Kidney capillary endothelial cell (primary cell): ENCODE data around the gene TMIE.

Experiments used
- DNase-seq: peaks from one replicate; pipeline ENCODE4 v3.0.0-alpha.2; 2018; ENCODE audit warnings: low spot score

TMIE gene

GRCh38 chr3:46708401-46709156, 7.4 kb downstream of the TMIE start:
- DNase-seq, result no peak

GRCh38 chr3:46709157-46709654, 8.0 kb downstream of the TMIE start:
- DNase-seq, result no peak

- no peak for DNase-seq
These were observed 8.5 kb downstream of the TMIE start for GRCh38 chr3:46709721-46710120.

- no peak for DNase-seq
These were observed 9.0 kb downstream of the TMIE start for GRCh38 chr3:46710229-46710628.

- DNase-seq, result no peak
These were observed 9.6 kb downstream of the TMIE start for GRCh38 chr3:46710671-46711295.

- DNase-seq, result no peak
These were observed 10.1 kb downstream of the TMIE start for GRCh38 chr3:46711305-46711704.

- no peak for DNase-seq
These were observed 10.6 kb downstream of the TMIE start for GRCh38 chr3:46711760-46712159.

GRCh38 chr3:46712191-46713049, 11.2 kb downstream of the TMIE start:
- DNase-seq, result no peak

DNA sequence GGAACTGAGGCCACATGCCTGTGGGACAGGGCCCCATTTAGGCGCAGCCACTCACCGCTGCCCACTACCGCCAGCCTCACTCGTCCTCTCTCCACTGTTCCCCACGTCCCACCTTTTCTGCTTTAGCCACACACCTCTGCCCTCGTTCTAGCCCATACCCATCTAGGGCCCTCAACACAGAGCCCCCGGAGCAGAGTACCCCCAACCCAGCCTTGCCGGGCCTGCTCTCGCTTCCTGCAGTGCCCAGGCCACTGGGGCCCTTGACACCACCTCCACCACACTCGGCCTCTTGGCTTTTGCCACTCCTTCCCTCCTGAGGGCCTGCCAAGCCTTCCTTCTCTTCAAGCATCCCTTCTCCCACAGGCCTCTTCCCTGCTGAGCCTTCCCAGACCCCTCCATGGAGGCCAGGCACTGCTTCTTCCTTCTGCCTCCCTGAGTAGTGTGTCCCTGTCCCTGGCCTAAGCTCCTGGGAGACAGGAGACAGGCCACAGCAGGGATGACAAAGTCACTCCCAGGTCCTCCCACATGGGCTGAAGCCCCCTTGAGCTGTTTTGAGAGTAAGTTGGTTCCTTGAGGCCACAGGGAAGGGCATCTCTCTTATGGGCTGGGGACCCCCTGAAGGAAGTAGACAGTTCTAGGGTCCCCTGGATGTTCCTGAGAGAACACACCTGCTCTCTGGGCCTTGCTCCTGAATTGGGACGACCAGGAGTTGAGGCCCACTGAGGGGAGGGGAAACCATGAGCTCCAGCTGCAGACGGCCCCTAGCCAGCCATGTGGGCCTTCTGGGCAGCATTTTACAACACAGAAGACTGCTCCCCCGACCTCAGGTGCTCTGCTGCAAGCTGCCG, 12.1 kb downstream of the TMIE start:
- no peak for DNase-seq

DNA sequence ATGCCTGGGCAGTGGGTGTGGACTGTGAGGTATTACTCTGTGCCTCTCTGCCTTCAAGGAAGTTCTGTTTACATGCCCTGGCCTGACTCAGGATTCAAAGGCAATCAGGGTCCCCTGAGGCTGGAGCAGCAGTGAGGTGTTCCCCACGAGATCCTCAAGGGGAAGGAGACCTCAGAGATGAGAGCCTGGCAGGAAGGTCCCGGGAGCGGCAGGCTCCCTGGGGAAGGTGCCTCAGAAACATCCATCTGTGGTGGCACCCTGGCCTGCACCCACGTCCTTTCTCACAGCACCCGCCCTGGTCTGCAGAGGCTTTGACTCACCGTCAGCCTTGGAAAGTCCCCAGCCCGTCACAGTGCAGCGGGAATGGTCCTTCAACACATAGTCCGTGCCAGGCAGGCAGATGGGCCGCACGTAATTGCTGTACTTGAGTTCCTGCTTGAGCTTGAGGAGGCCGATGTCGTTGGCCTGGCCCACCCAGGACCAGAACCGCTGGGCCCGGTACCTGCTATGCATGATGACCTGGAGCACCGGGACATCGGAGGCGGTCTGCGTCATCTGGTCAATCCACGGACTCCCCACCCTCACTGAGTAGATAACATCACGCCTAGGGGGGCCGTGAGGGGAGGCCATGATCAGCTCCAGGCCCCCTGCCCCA, 12.8 kb downstream of the TMIE start:
- DNase-seq, result no peak

DNA sequence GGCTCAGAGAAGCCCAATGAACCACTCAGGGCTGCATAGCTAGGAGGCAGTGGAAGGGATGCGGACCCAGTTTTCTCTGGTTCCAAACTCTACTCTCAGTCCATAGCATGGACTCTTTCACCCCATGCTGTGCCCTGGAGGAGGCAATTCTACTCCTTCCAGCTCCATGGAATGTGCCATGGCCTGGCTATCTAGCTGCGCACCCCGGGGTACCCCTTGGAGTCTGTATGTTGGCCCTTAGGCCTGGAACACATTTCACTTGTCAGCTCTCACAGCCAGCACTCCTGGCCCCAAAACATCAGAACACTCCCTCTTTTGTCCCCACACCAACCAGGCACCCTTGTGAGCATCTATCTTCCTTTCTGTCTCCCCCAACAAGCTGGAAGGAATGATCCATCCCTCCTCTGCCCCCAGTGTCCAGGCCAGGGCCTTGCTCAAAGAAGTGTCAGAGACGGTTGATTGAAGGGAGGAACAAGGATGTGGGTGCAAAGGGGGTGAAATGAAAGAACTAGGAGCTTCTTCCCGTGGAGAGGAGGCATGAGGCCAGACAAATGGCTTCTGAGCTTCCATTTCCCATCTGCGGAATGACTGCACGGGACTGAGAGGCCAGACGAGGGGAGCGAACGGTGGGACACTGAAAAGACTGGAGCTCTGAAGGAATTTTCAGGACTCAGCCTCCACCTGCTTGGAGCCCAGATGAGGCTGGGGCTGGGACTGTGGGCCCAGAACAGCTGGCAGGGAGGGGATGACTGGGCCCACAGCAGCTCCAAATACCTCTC, 13.7 kb downstream of the TMIE start:
- DNase-seq, result no peak

DNA sequence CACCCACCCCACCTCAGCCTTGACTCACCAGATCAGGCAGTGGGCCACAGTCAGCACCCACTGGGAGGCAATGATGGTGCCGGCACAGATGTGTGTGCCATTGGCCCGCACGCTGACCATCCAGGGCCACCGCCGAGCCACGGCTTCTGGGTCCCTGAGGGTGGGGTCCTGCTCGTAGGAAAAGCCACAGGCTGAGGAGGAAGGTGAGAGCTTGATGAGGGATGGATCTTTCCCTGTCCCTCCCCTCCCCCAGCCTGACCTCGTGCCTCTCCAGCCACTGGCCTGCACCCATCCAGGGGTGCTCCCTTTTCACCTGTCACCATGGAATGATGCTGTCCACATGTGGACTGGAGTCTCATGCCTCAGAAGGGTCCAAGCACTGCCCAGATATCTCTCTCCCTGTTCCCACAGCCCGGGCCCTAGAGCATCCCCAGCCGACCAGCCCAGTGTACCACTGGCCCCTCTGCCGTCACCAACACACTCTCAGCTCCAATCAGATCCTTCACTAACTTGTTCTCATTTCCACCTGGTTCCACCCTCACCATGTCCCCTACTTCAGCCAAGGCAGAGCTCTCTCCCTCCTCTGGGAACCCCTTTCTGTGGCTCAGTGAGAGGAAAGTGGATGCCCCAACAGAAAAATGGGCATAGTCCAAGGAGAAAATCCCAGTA, 14.4 kb downstream of the TMIE start:
- DNase-seq, result no peak

DNA sequence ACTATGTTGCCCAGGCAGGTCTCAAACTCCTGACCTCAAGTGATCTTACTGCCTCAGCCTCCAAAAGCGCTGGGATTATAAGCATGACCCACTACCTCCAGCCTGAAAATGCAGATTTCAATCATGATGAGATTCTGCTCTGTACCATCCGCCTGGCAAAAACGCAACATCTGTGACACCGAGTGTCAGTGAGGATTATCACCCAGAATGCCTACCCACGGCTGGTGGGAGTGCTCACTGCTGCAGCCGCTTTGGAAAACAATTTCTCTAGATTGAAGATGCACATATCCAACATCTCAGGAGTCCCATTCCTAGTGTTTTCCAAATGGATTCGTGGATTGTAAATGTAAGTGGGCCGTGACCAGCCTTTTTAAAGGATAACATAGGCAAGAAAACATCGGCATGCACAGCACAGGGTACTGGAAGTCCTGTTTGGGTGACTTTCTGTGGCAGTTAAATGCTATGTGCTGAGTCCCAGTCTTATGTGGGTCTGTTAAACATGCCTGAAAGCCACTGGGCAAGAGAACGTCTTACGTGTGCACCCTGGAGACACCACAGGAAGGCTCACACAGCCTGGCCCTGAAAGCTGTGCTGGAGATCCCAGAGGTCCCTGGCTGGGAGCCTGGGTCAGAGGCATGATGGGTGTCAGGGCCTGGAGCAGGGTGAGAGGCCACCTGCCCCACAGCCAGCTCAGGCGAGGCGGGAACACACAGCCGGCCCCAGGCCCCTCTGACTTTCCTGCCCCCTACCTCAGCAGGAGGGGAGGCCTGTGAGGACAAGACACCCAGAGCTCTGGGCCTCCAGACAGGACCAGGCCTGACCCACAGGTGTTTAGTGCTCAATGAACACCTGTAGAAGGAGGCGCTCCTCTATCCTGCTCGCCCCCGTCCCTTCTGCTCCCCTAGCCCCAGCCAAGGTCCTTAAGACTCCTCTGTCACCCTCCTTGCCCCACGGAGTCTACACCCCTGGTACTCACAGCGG, 15.6 kb downstream of the TMIE start:
- DNase-seq, result no peak

GRCh38 chr3:46717447-46718231, 16.4 kb downstream of the TMIE start, which contains the start of gene PRSS50:
PRSS50 (minus strand) TSS chr3:46717869; CDS start chr3:46717824, 45 bp downstream.
- no peak for DNase-seq

GRCh38 chr3:46719044-46719565, 17.9 kb downstream of the TMIE start:
- no peak for DNase-seq

DNA sequence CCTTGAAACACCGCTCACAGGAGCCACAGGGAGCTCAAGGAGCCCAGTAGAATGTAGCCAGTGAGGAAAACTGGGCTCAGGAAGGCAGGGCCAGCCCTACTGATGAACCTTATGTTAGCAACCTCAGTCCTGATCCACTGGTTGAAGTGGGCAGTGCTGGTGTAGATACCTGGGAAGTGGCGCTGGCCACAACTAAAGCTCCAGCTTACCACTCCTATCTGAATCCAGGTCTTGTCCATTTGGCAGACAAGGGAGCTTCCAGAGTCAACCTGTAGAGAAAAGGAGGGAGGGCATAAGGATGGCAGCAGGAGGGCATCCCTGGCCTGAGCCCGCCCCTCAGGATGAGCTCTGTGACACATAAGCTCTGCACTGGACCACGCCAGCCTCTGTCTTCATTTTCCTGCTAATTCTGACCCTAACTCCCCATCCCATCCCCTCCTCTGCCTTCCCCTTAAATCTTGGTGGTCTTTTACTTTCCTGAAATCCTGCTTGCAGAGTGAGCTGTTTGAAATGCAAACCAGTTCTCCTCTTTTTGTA, 18.6 kb downstream of the TMIE start:
- DNase-seq, result no peak

GRCh38 chr3:46721009-46721408, 19.8 kb downstream of the TMIE start:
- DNase-seq, result no peak
